Gastroesophageal sphincter (tissue), 4 donors: Measurements from ENCODE around the gene GRAMD1C. TPM values are rescaled to one million over a fixed set of nuclear protein-coding genes. Genes with fewer than 3 reads are reported as not detected.
A peak's percentile ranks its signal among the peaks of the same experiment; 100 is the strongest.

ENCODE experiments used
- ATAC-seq: fragments of 150-250 bp; one replicate; pipeline ENCODE4 v1.9.1; 2016; ENCODE audit warnings: mild to moderate bottlenecking, moderate library complexity
- H3K27ac ChIP-seq, 4 donors: fragments of 200-600 bp; sonication (generic) in 3 of 4; 1 replicate in 3 of 4; 2 replicates in 1 of 4; pipeline ENCODE4 v1.5.1; 2016 to 2019
- H3K27me3 ChIP-seq: fragments of 200-600 bp; sonication (generic); one replicate; pipeline ENCODE4 v1.5.1; 2019
- H3K36me3 ChIP-seq, 2 donors: fragments of 200-600 bp; sonication (generic); one replicate each; pipeline ENCODE4 v1.5.1; 2019; ENCODE audit warnings: control low read depth in 1 of 2
- H3K4me1 ChIP-seq, 3 donors: fragments of 200-600 bp; sonication (generic); 1 replicate in 2 of 3; 2 replicates in 1 of 3; pipeline ENCODE4 v1.5.1; 2016 to 2019; ENCODE audit warnings: control low read depth in 2 of 3
- H3K4me3 ChIP-seq, 2 donors: fragments of 200-600 bp; sonication (generic); one replicate each; pipeline ENCODE4 v1.5.1; 2019; ENCODE audit warnings: mild to moderate bottlenecking in 1 of 2, moderate library complexity in 1 of 2
- H3K9me3 ChIP-seq, 3 donors: fragments of 200-600 bp; sonication (generic); one replicate each; pipeline ENCODE4 v1.5.1; 2017 to 2019; ENCODE audit warnings: control low read depth in 2 of 3
- EP300 ChIP-seq: sonication (generic); formaldehyde crosslinking; IDR thresholded peaks from one replicate; pipeline ENCODE4 v1.6.1; 2017; ENCODE audit warnings: antibody characterized with exemption, mild to moderate bottlenecking
- POLR2A ChIP-seq, 2 donors: fragments of 450-650 bp; IDR thresholded peaks; one replicate each; pipeline ENCODE4 v1.6.1; 2017; ENCODE audit warnings: antibody characterized with exemption in 2 of 2, mild to moderate bottlenecking in 2 of 2, moderate library complexity in 1 of 2
- POLR2AphosphoS5 ChIP-seq: sonication (generic); formaldehyde crosslinking; IDR thresholded peaks from one replicate; pipeline ENCODE4 v1.6.1; 2017; ENCODE audit warnings: antibody characterized with exemption
- WGBS, 2 donors: methylation state at CpG; one replicate each; pipeline ENCODE4 v1.1.5; 2018; ENCODE audit warnings: low coverage in 1 of 2; 5-methylcytosine and 5-hydroxymethylcytosine counted together
- total RNA-seq, 4 donors: library from RNA; depleted of rRNA; stranded (reverse); fragments of >200 nt; gene quantifications; one replicate each; pipeline ENCODE4 v1.1.0, GENCODE V29; 2016
- TF ChIP-seq, protein P1 (sequence below), 4 experiments: fragments of 200-600 bp in 2 of 4; fragments of 450-650 bp in 2 of 4; sonication (generic) in 1 of 4; IDR thresholded peaks; one replicate each; pipeline ENCODE4 v1.5.1; 2017 to 2019; ENCODE audit warnings: antibody characterized with exemption in 4 of 4, mild to moderate bottlenecking in 2 of 4, moderate library complexity in 2 of 4

The GRAMD1C gene
- total RNA-seq, 4 donors from 2014 or later: 0.54 to 3.6 (median 1.4) TPM; not detected in 1

DNA sequence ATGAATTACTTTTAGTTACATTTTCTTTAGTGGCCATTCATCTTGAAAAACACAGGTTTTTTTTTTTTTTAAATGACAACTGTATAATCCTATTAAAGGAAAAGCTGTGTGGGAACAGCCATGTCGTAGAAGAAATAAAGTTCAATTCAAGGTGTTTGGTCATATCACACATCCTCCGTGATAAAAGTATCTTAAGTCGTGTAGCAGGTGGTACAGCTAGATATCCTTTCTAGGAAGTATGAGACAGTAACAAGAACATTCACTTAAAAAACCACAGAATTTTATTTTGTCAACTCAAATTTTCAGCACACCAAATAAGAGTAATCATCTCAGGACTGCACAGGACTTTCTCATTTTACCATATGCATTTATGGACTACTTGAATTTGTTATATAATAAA lies 125.3 kb downstream of the GRAMD1C start:
- TF ChIP-seq, protein P1, sequence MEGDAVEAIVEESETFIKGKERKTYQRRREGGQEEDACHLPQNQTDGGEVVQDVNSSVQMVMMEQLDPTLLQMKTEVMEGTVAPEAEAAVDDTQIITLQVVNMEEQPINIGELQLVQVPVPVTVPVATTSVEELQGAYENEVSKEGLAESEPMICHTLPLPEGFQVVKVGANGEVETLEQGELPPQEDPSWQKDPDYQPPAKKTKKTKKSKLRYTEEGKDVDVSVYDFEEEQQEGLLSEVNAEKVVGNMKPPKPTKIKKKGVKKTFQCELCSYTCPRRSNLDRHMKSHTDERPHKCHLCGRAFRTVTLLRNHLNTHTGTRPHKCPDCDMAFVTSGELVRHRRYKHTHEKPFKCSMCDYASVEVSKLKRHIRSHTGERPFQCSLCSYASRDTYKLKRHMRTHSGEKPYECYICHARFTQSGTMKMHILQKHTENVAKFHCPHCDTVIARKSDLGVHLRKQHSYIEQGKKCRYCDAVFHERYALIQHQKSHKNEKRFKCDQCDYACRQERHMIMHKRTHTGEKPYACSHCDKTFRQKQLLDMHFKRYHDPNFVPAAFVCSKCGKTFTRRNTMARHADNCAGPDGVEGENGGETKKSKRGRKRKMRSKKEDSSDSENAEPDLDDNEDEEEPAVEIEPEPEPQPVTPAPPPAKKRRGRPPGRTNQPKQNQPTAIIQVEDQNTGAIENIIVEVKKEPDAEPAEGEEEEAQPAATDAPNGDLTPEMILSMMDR (IDR thresholded peaks at IDR 0.05): no peak
- TF ChIP-seq POLR2A (IDR thresholded peaks at IDR 0.05): no peak
- no peak for TF ChIP-seq POLR2AphosphoS5
- TF ChIP-seq EP300: no peak
- ATAC-seq: no peak

DNA sequence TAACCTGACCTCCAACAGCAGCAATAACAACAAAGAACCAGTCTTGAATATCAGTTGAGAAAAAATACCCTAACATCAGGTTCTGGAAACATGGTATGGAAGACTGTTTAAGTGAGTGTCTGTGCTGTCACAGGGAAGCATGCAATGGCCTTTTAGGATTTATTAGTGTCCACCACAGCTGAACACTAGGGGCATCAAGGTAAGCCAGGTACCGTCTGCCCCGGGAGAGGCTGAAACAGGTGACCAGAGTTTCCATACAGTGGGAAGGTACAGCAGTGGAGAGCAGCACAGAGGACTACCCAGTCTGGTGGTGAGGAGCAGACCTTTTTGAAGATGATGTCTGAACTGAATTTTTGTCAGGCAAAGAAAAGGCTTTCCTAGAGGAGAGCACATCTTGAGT lies 127.6 kb downstream of the GRAMD1C start:
- Histone ChIP-seq H3K36me3 (peaks cover 0 to 15% of the 10 kb centered on the region in 2 donors), H3K27me3 (no peaks in the 10 kb centered on the region), H3K9me3 (no peaks in the 10 kb centered on the region), H3K27ac (no peak overlapping the region), H3K4me1 (no peaks in the 10 kb centered on the region), H3K4me3 (no peak overlapping the region)
- 65% methylated on average over 2 of the region's 2 CpGs; no CpG with 5 or more reads in 1 of the 2 donors for WGBS, 2 donors
- TF ChIP-seq, protein P1 (IDR thresholded peaks at IDR 0.05): no peak
- TF ChIP-seq EP300 (no peak), POLR2A (IDR thresholded peaks at IDR 0.05) (no peak), POLR2AphosphoS5 (no peak)
- no peak for ATAC-seq

More for the DNA sequence above, 125.3 kb downstream of the GRAMD1C start:
- Histone ChIP-seq H3K4me1 (no peaks in the 10 kb centered on the region), H3K9me3 (no peaks in the 10 kb centered on the region), H3K27ac (no peak overlapping the region), H3K27me3 (no peaks in the 10 kb centered on the region), H3K4me3 (no peak overlapping the region), H3K36me3 (peaks cover 0 to 31% of the 10 kb centered on the region in 2 donors)
- WGBS, 2 donors: 88 to 93% methylated on average over 3 of the region's 3 CpGs

DNA sequence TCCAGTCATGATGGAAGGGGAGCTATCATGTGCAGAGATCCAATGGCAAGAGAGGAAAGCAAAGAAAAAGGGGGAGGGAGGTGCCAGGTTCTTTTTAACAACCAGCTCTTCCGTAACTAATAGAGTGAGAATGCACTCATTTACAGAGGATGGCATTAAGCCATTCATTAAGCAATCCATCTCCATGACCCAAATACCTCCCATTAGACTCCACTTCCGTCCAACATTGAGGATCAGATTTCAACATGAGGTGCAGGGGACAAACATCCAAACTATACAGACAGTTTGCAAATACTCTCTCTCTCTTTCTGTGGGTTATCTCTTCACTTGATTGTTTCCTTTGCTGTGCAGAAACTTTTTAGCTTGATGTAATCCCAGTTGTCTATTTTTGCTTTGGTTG lies 130.4 kb downstream of the GRAMD1C start:
- Histone ChIP-seq H3K4me3 (no peak overlapping the region), H3K4me1 (no peaks in the 10 kb centered on the region), H3K36me3 (peaks cover 0 to 7% of the 10 kb centered on the region in 2 donors), H3K27ac (no peak overlapping the region), H3K9me3 (peaks cover 0 to 8% (median 0%) of the 10 kb centered on the region in 3 donors), H3K27me3 (no peaks in the 10 kb centered on the region)
- TF ChIP-seq POLR2A (IDR thresholded peaks at IDR 0.05) (no peak), POLR2AphosphoS5 (no peak), EP300 (no peak)
- TF ChIP-seq, protein P1 (IDR thresholded peaks at IDR 0.05): no peak
- WGBS, 2 donors: 51 to 55% methylated on average over 2 of the region's 2 CpGs
- ATAC-seq: peak; percentile 69

DNA sequence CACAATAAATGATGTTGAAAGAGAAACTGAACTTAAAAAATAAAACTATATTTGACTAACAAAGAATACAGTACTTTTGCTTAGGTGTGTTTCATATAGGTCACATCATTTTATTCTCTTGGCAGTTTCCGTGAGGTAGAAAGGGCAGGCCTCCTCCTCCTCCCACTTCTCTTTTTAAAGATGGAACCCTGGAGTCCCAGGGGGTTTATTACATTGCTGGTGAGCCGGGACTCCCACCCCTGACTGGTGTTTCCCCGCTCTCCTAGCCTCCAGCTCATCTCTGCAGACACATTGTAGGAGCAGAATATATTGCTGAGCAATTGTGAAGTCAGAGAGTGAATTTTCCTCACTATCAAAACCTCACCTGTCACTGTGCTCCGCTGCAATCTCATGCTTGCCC lies 139.2 kb downstream of the GRAMD1C start:
- H3K4me1 ChIP-seq: no peaks in the 10 kb centered on the region
- no peaks in the 10 kb centered on the region for H3K27me3 ChIP-seq
- H3K9me3 ChIP-seq: peaks cover 0 to 8% (median 0%) of the 10 kb centered on the region in 3 donors
- H3K36me3 ChIP-seq: peaks cover 0 to 63% of the 10 kb centered on the region in 2 donors
- ATAC-seq: no peak
- no peak overlapping the region for H3K27ac ChIP-seq
- TF ChIP-seq EP300 (no peak), POLR2A (IDR thresholded peaks at IDR 0.05) (no peak), POLR2AphosphoS5 (no peak)
- TF ChIP-seq, protein P1 (IDR thresholded peaks at IDR 0.05): no peak
- 85 to 86% methylated on average over 3 to 4 of the region's 4 CpGs for WGBS, 2 donors
- no peak overlapping the region for H3K4me3 ChIP-seq

DNA sequence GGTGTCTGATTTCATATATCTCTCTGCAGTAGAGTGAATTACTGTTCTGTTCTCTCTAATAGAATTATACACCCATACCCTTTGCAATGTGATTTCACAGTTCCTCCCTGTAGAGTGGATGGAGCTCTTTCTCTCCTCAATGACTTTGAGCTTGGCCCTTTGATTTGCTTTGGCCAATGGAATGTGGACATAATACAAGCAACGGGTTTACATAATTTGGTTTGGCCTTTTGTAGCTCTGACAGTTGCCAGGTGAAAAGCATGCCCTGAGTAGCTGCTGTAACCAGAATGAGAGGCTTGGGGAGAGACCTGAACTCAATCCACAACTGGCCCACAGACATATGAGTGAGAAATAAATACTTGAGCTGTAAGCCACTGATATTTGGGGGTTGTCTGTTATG lies 141.3 kb downstream of the GRAMD1C start:
- TF ChIP-seq EP300 (no peak), POLR2A (IDR thresholded peaks at IDR 0.05) (no peak), POLR2AphosphoS5 (no peak)
- WGBS, 2 donors: 86 to 100% methylated on average over 1 of the region's 1 CpG
- Histone ChIP-seq H3K27ac (no peak overlapping the region), H3K36me3 (peaks cover 0 to 71% of the 10 kb centered on the region in 2 donors), H3K4me1 (no peaks in the 10 kb centered on the region), H3K27me3 (no peaks in the 10 kb centered on the region), H3K9me3 (no peaks in the 10 kb centered on the region), H3K4me3 (no peak overlapping the region)
- no peak for ATAC-seq
